Esophagus muscularis mucosa (tissue), 4 donors: ENCODE results near the gene CFAP70. TPM values are rescaled to one million over a fixed set of nuclear protein-coding genes. Genes with fewer than 3 reads are reported as not detected.

Source experiments
- DNase-seq: peaks from one replicate; pipeline ENCODE4 v3.0.0-alpha.2; 2017; ENCODE audit errors: extremely low spot score
- H3K27ac ChIP-seq, 4 donors: fragments of 200-600 bp; sonication (generic); replicated peaks in 1 of 4; 1 replicate in 3 of 4; 2 replicates in 1 of 4; pipeline ENCODE4 v1.5.1; 2016 to 2019; ENCODE audit warnings: mild to moderate bottlenecking in 1 of 4
- H3K27me3 ChIP-seq, 4 donors: fragments of 200-600 bp; sonication (generic); one replicate each; pipeline versions ENCODE4 v1.5.1 to v1.6.0; 2016 to 2019
- H3K36me3 ChIP-seq, 4 donors: fragments of 200-600 bp; sonication (generic); one replicate each; pipeline ENCODE4 v1.5.1; 2016 to 2019
- H3K4me1 ChIP-seq, 4 donors: fragments of 200-600 bp; sonication (generic); one replicate each; pipeline ENCODE4 v1.5.1; 2016 to 2019
- H3K4me3 ChIP-seq, 4 donors: fragments of 200-600 bp; sonication (generic); 1 replicate in 2 of 4; 2 replicates in 2 of 4; pipeline ENCODE4 v1.5.1; 2016 to 2019; ENCODE audit warnings: mild to moderate bottlenecking in 4 of 4, moderate library complexity in 1 of 4
- H3K9me3 ChIP-seq, 4 donors: fragments of 200-600 bp; sonication (generic); 1 replicate in 3 of 4; 2 replicates in 1 of 4; pipeline ENCODE4 v1.5.1; 2016 to 2019
- EP300 ChIP-seq: sonication (generic); formaldehyde crosslinking; IDR thresholded peaks from one replicate; pipeline ENCODE4 v1.6.1; 2017; ENCODE audit warnings: antibody characterized with exemption
- POLR2A ChIP-seq: fragments of 450-650 bp; IDR thresholded peaks from one replicate; pipeline ENCODE4 v1.6.1; 2017; ENCODE audit warnings: antibody characterized with exemption, moderate library complexity, mild to moderate bottlenecking, low read depth
- POLR2AphosphoS5 ChIP-seq, 2 donors: sonication (generic); formaldehyde crosslinking; IDR thresholded peaks; one replicate each; pipeline ENCODE4 v1.6.1; 2017; ENCODE audit warnings: antibody characterized with exemption in 2 of 2
- WGBS: methylation state at CpG from one replicate; pipeline ENCODE4 v1.1.5; 2018; 5-methylcytosine and 5-hydroxymethylcytosine counted together
- intact Hi-C: fragments of 100-400 bp; cut with DNase I; formaldehyde crosslinking; loops from one replicate; pipeline ENCODE4 v1.15.1; 2023
- total RNA-seq, 4 donors: library from RNA; depleted of rRNA; stranded (reverse); fragments of >200 nt; gene quantifications; one replicate each; pipeline versions ENCODE4 v1.1.0 to v1.2.1, GENCODE V29; 2016
- TF ChIP-seq, protein P1 (sequence below), 3 experiments: fragments of 200-600 bp in 2 of 3; fragments of 450-650 bp in 1 of 3; sonication (generic) in 2 of 3; IDR thresholded peaks; one replicate each; pipeline ENCODE4 v1.5.1; 2017 to 2019; ENCODE audit warnings: antibody characterized with exemption in 3 of 3, mild to moderate bottlenecking in 2 of 3, moderate library complexity in 1 of 3

Gene CFAP70
- total RNA-seq, 4 donors from 2014 or later, result 0.99 to 3.3 (median 1.1) TPM

DNA sequence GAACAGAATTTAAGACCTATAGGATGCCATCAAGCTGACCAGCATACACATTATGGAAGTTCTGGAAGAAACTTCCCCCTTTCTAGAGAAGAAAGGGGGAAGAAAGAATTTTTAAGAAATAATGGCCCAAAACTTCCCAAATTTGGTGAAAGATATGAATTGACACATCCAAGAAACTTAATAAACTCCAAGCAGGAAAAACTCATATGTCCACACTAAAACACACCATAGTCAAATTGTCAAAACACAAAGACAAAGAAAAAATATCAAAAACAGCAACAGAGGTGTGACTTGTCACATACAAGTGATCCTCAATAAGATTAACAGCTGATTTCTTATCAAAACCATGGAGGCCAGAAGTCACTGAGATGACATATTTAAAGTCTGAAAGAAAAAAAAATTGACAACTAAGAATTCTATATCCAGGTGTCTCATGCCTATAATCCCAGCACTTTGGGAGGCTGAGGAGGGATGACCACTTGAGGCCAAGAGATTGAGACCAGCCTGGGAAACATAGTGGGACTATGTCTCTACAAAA, 52.4 kb downstream of the CFAP70 start:
- TF ChIP-seq, protein P1, sequence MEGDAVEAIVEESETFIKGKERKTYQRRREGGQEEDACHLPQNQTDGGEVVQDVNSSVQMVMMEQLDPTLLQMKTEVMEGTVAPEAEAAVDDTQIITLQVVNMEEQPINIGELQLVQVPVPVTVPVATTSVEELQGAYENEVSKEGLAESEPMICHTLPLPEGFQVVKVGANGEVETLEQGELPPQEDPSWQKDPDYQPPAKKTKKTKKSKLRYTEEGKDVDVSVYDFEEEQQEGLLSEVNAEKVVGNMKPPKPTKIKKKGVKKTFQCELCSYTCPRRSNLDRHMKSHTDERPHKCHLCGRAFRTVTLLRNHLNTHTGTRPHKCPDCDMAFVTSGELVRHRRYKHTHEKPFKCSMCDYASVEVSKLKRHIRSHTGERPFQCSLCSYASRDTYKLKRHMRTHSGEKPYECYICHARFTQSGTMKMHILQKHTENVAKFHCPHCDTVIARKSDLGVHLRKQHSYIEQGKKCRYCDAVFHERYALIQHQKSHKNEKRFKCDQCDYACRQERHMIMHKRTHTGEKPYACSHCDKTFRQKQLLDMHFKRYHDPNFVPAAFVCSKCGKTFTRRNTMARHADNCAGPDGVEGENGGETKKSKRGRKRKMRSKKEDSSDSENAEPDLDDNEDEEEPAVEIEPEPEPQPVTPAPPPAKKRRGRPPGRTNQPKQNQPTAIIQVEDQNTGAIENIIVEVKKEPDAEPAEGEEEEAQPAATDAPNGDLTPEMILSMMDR (IDR thresholded peaks at IDR 0.05), result no peak
- TF ChIP-seq POLR2AphosphoS5 (IDR thresholded peaks at IDR 0.05), result no peak
- no peaks in the 10 kb centered on the region for H3K36me3 ChIP-seq
- peaks cover 0 to 17% (median 9%) of the 10 kb centered on the region in 4 donors for H3K9me3 ChIP-seq
- no peak for DNase-seq
- H3K4me3 ChIP-seq, result no peak overlapping the region
- H3K27ac ChIP-seq, result no peak overlapping the region
- intact Hi-C loops, result no loop called here
- no peaks in the 10 kb centered on the region for H3K27me3 ChIP-seq
- no peaks in the 10 kb centered on the region for H3K4me1 ChIP-seq

DNA sequence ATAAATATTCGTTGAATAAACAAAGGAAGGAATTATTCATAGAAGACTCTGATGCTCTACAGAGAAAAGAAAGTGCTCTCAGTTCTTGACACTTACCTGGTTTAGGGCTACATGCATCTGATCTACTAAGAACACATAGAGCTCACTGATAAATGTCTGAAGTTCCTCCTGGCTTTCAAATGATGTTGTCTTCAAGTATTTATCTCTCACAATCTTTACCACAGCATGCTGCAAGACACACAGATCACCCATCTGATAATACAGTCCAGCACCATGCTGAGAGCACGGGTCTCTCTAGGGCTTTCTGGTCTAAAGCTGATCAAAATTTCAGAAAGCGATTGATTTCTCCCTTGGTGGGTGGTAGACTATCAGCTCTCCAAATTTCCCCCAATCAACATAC, 61.7 kb downstream of the CFAP70 start:
- Histone ChIP-seq H3K4me1 (no peaks in the 10 kb centered on the region), H3K27me3 (no peaks in the 10 kb centered on the region), H3K4me3 (no peak overlapping the region), H3K36me3 (no peaks in the 10 kb centered on the region), H3K9me3 (no peaks in the 10 kb centered on the region), H3K27ac (no peak overlapping the region)
- TF ChIP-seq EP300 (no peak), POLR2AphosphoS5 (IDR thresholded peaks at IDR 0.05) (no peak), POLR2A (no peak)
- TF ChIP-seq, protein P1 (IDR thresholded peaks at IDR 0.05), result no peak
- intact Hi-C loops, result no loop called here
- DNase-seq, result no peak
- 73% methylated on average over 3 of the region's 3 CpGs for WGBS

GRCh38 chr10:73293461-73293860, 65.2 kb downstream of the CFAP70 start:
- no peak for DNase-seq
- intact Hi-C loops, result no loop called here
- WGBS, result 81% methylated on average over 3 of the region's 3 CpGs
- no peak overlapping the region for H3K4me3 ChIP-seq
- H3K36me3 ChIP-seq, result peaks cover 0 to 3% (median 0%) of the 10 kb centered on the region in 4 donors
- TF ChIP-seq POLR2AphosphoS5 (IDR thresholded peaks at IDR 0.05), result no peak
- TF ChIP-seq, protein P1 (IDR thresholded peaks at IDR 0.05), result no peak
- no peak for TF ChIP-seq POLR2A
- no peak for TF ChIP-seq EP300
- H3K27ac ChIP-seq, result no peak overlapping the region
- H3K27me3 ChIP-seq, result no peaks in the 10 kb centered on the region
- H3K4me1 ChIP-seq, result no peaks in the 10 kb centered on the region
- H3K9me3 ChIP-seq, result no peaks in the 10 kb centered on the region

- no peak for DNase-seq
- Histone ChIP-seq H3K27me3 (no peaks in the 10 kb centered on the region), H3K9me3 (no peaks in the 10 kb centered on the region), H3K4me3 (no peak overlapping the region), H3K36me3 (peaks cover 0 to 3% (median 0%) of the 10 kb centered on the region in 4 donors), H3K27ac (no peak overlapping the region), H3K4me1 (no peaks in the 10 kb centered on the region)
- WGBS, result 100% methylated on average over 1 of the region's 1 CpG
- no peak for TF ChIP-seq EP300
- TF ChIP-seq, protein P1 (IDR thresholded peaks at IDR 0.05), result no peak
- TF ChIP-seq POLR2AphosphoS5 (IDR thresholded peaks at IDR 0.05), result no peak
- TF ChIP-seq POLR2A, result no peak
- intact Hi-C loops, result no loop called here
Measured at GRCh38 chr10:73289958-73290357, 68.7 kb downstream of the CFAP70 start.

- intact Hi-C loops, result no loop called here
- DNase-seq, result no peak
- Histone ChIP-seq H3K9me3 (no peaks in the 10 kb centered on the region), H3K27ac (no peak overlapping the region), H3K27me3 (no peaks in the 10 kb centered on the region), H3K36me3 (peaks cover 0 to 3% (median 0%) of the 10 kb centered on the region in 4 donors), H3K4me3 (no peak overlapping the region), H3K4me1 (no peaks in the 10 kb centered on the region)
- TF ChIP-seq EP300 (no peak), POLR2A (no peak), POLR2AphosphoS5 (IDR thresholded peaks at IDR 0.05) (no peak)
- TF ChIP-seq, protein P1 (IDR thresholded peaks at IDR 0.05), result no peak
- WGBS, result 88% methylated on average over 1 of the region's 1 CpG
Measured at GRCh38 chr10:73287441-73287840, 71.2 kb downstream of the CFAP70 start.
